ENCODE results near the gene PRM1. TPM values are rescaled to one million over a fixed set of nuclear protein-coding genes. Genes with fewer than 3 reads are reported as not detected.

The PRM1 gene
- total RNA-seq, 1 donor from 2014 or later: not detected

DNA sequence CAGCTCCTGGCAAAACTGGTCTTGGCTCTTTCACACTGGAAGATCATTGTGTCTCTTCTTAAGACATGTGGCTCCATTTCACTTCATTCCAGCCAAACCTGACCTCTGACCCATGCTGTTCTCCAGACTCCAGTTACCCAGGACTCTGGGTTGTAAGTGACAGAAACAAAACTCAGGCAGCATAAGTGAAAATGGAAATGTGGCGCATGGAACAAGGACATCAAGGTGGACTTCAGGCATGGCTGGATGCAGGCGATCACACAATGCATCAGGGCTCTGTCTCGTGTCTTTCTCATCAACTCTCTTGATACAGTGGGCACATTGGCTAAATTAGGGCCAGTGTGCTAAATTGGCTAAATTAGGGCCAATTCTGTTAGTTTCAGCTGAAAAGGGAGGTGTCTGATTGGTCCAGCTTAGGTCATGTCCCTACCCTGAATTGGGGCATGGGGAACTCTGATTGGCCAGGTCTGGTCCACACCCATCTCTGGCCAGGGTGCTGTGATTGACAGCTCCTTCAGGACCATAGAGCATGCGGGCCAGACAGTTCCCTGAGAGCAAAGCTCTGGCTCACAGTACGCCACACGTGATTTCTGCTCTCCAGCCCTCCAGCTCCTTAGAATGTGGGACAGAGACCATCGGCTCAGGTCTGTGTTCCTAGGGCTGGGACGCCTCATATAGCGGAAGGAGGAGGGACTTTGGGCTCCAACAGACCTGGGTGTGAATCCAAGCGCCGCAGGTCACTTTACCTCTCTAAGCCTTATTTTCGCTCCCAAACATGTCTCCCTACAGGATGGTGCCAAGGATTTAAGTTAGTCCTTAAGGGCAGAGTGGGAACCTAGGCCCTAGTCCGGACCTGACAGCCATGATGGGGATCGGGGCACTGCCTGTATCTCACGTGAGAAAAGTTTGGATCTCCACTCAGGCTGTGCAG is 42.6 kb downstream of the PRM1 start:
- no peak for DNase-seq (ENCODE audit: extremely low spot score, unreplicated experiment)
- TF ChIP-seq, protein P1, sequence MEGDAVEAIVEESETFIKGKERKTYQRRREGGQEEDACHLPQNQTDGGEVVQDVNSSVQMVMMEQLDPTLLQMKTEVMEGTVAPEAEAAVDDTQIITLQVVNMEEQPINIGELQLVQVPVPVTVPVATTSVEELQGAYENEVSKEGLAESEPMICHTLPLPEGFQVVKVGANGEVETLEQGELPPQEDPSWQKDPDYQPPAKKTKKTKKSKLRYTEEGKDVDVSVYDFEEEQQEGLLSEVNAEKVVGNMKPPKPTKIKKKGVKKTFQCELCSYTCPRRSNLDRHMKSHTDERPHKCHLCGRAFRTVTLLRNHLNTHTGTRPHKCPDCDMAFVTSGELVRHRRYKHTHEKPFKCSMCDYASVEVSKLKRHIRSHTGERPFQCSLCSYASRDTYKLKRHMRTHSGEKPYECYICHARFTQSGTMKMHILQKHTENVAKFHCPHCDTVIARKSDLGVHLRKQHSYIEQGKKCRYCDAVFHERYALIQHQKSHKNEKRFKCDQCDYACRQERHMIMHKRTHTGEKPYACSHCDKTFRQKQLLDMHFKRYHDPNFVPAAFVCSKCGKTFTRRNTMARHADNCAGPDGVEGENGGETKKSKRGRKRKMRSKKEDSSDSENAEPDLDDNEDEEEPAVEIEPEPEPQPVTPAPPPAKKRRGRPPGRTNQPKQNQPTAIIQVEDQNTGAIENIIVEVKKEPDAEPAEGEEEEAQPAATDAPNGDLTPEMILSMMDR (IDR thresholded peaks at IDR 0.05): no peak
- H3K36me3 Mint-ChIP-seq (ENCODE audit: unreplicated experiment): no peaks in the 10 kb centered on the region
- H3K4me1 Mint-ChIP-seq (ENCODE audit: unreplicated experiment): peaks cover 3% of the 10 kb centered on the region
- no peaks in the 10 kb centered on the region for H3K27me3 Mint-ChIP-seq (ENCODE audit: unreplicated experiment)
- H3K4me3 Mint-ChIP-seq (ENCODE audit: unreplicated experiment): no peak overlapping the region
- H3K27ac Mint-ChIP-seq (ENCODE audit: unreplicated experiment): no peak overlapping the region
- H3K9me3 Mint-ChIP-seq (ENCODE audit: unreplicated experiment): no peaks in the 10 kb centered on the region

DNA sequence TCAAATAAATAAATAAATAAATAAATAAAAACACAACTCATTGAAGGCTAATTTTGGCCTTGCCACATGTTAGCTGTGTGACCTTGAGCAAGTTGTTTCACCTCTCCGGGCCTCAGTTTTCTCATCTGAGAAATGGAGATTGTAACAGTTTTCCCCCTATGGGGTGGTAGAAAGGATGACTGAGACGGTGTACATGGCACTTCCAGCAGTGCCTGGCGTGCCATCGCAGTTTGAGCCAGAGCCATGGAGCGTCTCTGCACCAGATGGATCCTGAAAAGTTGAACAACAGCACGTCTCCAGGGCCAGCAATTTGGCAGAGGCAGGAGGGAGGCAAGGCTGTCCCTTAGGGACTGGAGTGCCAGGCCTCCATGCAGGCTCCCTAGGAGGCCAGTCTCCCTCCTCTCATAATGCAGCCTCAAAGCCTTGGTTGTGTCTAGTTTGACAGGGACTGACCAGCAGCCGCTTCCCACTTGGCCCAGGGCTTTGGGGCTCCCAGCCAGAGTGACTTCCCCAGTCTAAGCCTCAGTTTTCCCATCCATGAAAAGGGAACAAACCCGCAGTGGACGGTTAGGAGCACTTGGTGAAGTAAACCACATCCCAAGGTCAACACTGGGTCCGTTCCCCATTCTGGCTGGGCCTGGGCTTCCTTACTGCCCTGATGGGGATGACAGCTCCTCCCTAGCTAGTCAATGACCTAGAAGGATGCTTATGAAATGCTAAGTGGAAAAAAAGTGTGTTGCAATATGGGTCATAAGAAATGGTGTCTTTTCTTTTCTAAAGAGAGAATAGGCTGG is 44.5 kb downstream of the PRM1 start:
- Mint-ChIP-seq H3K27me3 (ENCODE audit: unreplicated experiment) (no peaks in the 10 kb centered on the region), H3K4me3 (ENCODE audit: unreplicated experiment) (no peak overlapping the region), H3K9me3 (ENCODE audit: unreplicated experiment) (no peaks in the 10 kb centered on the region), H3K27ac (ENCODE audit: unreplicated experiment) (no peak overlapping the region), H3K4me1 (ENCODE audit: unreplicated experiment) (peaks cover 3% of the 10 kb centered on the region), H3K36me3 (ENCODE audit: unreplicated experiment) (no peaks in the 10 kb centered on the region)
- TF ChIP-seq, protein P1 (IDR thresholded peaks at IDR 0.05): no peak
- DNase-seq (ENCODE audit: extremely low spot score, unreplicated experiment): no peak

DNA sequence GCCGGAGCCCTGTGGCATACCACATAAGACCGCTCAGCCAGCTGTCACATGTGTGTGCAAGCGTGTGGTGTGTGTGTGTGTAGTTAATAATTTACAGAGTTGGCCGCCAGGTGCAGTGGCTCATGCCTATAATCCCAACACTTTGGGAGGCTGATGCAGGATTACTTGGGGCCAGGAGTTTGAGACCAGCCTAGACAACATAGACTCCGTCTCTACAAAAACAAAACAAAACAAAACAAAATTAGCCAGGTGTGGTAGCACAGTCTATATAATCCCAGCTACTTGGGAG is 45.5 kb downstream of the PRM1 start:
- H3K9me3 Mint-ChIP-seq (ENCODE audit: unreplicated experiment): no peaks in the 10 kb centered on the region
- TF ChIP-seq, protein P1 (IDR thresholded peaks at IDR 0.05): no peak
- H3K4me3 Mint-ChIP-seq (ENCODE audit: unreplicated experiment): no peak overlapping the region
- H3K27ac Mint-ChIP-seq (ENCODE audit: unreplicated experiment): no peak overlapping the region
- peaks cover 2% of the 10 kb centered on the region for H3K4me1 Mint-ChIP-seq (ENCODE audit: unreplicated experiment)
- DNase-seq (ENCODE audit: extremely low spot score, unreplicated experiment): no peak
- H3K27me3 Mint-ChIP-seq (ENCODE audit: unreplicated experiment): peaks cover 2% of the 10 kb centered on the region
- no peaks in the 10 kb centered on the region for H3K36me3 Mint-ChIP-seq (ENCODE audit: unreplicated experiment)

DNA sequence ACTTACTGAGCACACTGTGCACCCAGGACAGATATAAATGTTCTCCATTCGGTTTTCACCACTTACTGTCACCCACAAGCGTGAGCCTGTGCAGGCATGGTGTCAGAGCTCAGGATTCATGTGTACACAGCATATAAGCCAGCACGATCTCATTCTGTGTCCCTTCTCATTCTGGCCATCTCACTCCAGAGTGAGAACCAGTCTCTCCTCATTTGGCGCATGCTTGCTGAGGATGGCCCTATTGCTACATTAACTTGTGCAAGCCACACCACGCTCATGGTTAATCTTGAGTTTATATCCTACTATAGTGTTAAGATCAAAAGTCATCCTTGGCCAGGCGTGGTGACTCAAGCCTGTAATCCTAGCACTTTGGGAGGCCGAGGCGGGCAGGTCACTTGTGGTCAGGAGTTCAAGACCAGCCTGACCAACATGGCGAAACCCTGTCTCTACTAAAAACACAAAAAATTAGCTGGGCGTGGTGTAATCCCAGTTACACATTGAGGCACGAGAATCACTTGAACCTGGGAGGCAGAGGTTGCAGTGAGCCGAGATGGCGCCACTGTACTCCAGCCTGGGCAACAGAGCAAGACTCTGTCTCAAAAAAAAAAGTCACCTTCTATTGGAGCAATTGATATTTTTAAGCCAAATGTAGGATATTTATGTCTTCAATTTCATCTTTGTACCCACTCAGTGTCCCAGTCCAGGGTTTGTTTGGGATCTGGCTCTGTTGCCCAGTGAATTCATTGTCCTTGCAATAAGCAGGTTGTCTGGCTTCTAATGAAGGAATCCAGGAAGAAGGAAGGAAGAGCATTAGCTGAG is 46.0 kb downstream of the PRM1 start:
- peaks cover 2% of the 10 kb centered on the region for H3K27me3 Mint-ChIP-seq (ENCODE audit: unreplicated experiment)
- no peak overlapping the region for H3K27ac Mint-ChIP-seq (ENCODE audit: unreplicated experiment)
- no peak for DNase-seq (ENCODE audit: extremely low spot score, unreplicated experiment)
- H3K4me3 Mint-ChIP-seq (ENCODE audit: unreplicated experiment): no peak overlapping the region
- no peaks in the 10 kb centered on the region for H3K9me3 Mint-ChIP-seq (ENCODE audit: unreplicated experiment)
- TF ChIP-seq, protein P1 (IDR thresholded peaks at IDR 0.05): no peak
- no peaks in the 10 kb centered on the region for H3K4me1 Mint-ChIP-seq (ENCODE audit: unreplicated experiment)
- no peaks in the 10 kb centered on the region for H3K36me3 Mint-ChIP-seq (ENCODE audit: unreplicated experiment)
